Stimulated activated CD4-positive, alpha-beta T cell treated with anti-CD3 and anti-CD28 coated beads, TNF-alpha, amount 100 ng/mL, for 4 hours (primary cell): Measurements from ENCODE around the gene CNIH2.
"Not testable (repeated sequence)": the region's sequence is repeated elsewhere in the genome, so short reads cannot be mapped to it uniquely, and the experiment has no call there.

Experiments
- DNase-seq, 3 experiments: peaks; one replicate each; pipeline ENCODE4 v3.0.0-alpha.2; 2020; ENCODE audit warnings: low read depth in 3 of 3

Gene CNIH2

DNA sequence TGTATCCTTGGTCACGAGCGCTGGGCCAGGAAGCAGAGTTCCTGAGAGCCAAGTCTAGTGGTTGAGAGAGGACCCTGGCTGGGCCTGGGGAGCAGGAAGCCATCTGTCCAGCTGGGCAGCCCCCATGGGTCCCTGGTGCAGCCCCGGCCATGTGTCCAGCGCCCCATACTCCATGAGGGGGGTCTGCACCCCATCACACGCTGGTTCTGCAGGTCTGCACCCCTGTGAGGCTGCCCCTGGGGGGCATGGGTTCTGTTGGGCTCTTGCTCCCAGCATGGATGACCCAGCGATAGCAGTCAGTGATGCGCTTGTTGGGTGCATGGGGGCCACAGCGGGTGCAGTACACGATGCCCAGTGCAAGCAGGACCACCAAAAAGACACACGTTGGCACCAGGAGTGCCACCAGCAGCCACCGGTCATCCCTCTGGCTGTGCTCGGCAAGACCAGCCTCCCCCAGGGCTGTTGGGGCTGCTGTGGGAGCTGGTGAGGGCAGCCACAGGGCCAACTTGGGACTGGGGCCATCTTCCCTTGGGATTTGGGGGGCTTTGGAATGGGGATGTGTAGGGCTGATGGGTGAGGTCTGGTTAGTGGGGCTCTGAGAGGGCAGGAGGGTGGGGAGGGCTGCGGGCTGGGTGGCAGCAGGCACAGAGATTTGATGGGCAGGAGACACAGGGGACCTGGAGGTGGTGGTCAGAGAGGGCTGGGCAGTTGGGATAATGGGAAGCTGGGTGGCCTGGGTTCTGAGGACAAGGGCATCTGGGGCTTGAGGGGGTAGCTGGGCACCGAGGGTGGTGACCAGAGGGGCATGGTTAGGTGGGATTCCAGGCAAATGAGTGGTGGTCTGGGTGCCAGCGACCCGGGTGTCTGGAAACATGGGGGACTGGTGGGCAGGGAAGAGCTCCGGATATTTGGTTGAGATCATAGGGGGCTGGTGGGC lies 36.9 kb downstream of the CNIH2 start:
- no peak for DNase-seq

DNA sequence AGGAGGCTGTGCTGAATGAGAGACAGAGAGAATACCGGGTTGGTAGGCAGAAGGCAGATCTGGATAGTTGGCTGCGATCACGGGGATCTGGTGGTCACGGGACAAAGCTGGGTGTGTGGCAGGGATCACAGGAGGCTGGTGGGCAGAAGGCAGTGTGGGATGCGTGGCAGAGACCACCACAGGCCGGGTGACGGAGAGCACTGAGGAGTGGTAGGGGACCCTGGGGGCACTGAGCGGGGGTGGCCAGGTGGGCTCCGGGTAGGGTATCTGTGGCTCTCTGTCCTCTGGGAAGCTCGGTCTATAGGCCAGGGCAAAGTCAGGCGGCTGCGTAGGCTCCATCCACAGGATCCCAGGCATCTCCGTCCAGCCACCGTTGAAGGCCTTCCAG lies 37.5 kb downstream of the CNIH2 start:
- no peak for DNase-seq

DNA sequence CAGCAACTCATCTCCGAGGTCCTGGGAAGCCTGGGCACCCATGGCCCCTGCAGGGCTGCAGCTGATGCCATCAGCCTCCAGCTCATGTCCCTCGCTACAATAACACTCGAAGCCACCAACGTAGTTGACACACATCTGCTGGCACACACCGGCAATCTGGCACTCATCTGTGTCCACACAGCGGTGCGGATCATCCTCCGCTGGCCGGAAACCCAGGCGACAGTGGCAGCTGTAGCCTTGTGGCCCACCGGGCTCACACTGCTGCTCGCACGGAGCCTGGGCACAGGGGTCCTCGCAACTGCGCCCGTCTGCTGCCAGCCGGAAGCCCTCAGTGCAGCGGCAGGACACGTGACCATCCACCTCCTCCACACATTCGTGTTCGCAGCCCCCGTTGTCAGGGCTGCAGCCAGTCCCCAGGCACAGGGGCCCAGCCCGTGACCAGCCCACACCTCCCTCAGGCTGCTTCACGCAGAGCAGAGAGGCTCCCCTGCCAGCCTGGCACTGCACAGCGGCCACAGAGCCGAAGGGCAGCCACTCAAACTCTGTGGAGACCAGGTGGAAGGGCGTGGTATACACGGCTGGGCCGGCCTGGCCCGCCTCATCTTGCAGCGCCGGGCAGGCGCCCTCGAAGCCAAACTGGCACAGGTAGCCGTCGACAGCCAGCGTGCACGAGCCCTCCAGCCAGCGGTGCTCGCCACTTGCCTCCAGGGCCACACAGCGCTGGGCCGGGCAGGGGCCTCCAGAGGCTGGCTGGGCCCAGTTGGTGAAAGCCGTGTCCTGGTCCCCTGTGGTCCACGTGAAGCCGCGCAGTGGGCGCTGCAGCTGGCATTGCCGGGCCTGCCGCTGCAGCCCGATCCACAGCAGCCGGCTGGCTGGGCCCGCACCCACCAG lies 38.2 kb downstream of the CNIH2 start:
- DNase-seq = no peak

DNA sequence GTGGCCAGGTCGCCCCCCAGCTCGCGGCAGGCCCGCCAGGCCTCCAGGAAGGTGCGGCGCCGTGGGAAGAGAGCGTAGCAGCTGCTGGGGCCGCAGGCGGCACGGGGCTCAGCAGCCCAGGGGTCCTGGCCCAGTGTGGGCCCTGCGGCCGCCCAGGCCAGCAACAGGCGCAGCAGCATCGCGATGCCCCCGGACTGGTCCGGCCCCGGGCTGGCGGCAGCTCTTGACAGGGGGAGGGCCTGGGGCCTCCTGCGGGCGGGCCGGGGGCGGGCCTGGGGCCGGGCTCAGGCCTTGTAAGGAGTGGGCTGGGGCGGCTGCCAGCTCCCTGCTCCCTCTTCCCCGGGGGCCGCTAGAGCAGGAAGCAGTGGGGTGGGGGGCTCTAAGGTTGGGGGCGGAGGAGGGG lies 38.9 kb downstream of the CNIH2 start, which contains the start of gene CD248:
CD248 (minus strand) TSS at position 196 of the 403 bp plus-strand sequence; CDS start at position 179, 17 bp downstream.
- DNase-seq = no peak

DNA sequence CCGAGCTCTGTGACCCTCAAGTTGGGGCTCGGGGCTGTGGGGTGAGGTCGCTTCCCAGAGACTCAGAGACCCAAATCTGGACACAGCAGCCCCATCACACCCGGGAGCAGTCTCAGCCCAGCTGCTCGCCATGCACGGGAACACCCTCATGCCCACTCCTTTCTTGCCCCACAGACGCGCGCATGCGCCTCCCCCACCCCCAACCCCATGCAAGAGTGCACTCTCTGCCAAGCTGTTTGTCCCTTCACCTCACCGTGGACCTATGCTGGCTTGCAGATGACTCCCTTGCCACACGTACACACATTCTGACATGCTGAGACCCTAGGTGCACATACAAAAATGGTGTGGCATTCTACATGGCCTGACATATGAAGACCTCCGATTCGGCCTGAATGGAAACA lies 39.3 kb downstream of the CNIH2 start:
- DNase-seq = no peak

DNA sequence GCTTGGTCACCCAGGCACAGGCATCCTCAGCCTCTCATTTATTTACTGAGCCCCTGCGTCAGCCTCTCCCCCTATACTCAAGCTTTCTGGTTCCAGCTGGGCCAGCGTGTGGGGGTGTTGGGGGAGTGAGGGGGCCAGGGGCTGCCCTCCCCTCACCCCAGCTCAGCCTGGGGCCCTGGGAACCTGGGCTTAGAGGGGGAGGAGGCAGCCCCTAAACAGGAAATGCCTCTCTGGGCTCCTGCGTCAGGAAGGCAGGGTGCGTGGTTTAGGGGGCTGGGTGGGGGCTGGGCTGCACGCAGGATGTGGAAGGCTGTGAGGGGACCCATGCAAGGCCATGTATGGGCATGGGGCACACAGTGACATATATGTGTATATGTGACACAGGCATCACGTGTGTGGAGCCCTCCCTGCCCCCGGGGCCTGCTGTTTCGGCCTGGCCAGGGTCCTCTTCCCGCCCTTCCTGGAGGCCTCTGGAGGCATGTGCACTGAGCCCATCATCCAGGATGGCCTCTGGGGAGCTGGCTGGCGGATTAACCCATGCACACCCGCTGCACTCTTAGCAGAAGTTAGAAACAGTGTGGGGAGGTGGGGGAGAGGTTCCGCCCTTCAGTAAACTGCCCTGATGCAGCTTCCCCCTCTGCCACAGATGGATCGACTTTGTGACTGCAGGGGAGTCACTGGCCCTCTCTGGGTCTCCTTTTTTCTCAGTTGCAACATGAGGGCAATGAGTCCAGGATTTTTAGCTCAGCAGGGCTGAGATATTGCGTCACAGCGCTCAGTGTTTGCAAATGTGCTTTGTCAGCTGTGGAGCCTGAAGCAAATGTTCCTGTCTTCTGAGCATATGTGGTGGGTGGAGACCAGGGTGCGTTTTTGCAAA lies 40.0 kb downstream of the CNIH2 start:
- DNase-seq = no peak

DNA sequence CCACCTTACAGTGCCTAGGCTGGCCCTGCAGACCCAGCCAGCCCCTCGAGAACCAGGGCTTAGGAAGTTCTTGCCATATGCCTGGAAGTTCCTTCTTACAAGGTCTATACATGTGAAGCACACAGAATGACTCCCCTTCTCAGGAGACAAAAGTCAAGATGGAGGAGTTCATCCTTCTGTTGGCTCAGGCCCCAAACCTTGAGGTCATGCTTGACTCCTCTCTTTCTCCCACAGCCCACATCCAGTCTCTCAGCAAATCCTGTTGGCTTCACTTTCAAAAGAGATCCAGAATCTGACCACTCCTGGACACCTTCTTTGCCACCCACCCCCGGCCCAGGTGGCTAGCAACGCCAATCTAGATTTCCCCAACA lies 40.6 kb downstream of the CNIH2 start:
- DNase-seq = no peak

DNA sequence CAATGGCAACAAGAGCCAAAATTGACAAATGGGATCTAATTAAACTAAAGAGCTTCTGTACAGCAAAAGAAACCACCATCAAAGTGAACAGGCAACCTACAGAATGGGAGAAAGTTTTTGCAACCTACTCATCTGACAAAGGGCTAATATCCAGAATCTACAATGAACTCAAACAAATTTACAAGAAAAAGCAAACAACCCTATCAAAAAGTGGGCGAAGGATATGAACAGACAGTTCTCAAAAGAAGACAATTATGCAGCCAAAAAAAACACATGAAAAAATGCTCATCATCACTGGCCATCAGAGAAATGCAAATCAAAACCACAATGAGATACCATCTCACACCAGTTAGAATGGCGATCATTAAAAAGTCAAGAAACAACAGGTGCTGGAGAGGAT lies 42.3 kb downstream of the CNIH2 start:
- not testable (repeated sequence) for DNase-seq

DNA sequence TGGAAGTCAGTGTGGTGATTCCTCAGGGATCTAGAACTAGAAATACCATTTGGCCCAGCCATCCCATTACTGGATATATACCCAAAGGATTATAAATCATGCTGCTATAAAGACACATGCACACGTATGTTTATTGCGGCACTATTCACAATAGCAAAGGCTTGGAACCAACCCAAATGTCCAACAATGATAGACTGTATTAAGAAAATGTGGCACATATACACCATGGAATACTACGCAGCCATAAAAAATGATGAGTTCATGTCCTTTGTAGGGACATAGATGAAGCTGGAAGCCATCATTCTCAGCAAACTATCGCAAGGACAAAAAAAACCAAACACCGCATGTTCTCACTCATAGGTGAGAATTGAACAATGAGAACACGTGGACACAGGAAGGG lies 42.8 kb downstream of the CNIH2 start:
- not testable (repeated sequence) for DNase-seq

DNA sequence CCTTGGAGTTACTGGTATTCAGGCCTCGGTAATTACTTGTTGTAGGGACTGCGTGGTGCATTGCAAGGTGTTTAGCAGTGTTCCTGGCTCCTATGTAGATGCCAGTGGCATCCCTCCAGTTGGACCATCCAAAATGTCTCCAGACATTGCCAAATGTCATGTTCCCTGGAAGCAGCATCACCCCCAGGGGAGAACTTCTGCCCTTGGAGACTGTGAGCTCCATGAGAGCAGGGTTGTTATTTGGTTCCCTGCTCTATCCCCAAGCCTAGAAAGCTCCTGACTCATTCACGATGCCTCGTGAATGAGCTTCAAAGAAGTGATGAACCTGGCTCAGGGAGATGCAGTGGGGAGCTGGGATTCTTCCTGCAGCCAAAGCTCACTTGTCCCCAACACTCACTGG lies 43.6 kb downstream of the CNIH2 start:
- DNase-seq = no peak

DNA sequence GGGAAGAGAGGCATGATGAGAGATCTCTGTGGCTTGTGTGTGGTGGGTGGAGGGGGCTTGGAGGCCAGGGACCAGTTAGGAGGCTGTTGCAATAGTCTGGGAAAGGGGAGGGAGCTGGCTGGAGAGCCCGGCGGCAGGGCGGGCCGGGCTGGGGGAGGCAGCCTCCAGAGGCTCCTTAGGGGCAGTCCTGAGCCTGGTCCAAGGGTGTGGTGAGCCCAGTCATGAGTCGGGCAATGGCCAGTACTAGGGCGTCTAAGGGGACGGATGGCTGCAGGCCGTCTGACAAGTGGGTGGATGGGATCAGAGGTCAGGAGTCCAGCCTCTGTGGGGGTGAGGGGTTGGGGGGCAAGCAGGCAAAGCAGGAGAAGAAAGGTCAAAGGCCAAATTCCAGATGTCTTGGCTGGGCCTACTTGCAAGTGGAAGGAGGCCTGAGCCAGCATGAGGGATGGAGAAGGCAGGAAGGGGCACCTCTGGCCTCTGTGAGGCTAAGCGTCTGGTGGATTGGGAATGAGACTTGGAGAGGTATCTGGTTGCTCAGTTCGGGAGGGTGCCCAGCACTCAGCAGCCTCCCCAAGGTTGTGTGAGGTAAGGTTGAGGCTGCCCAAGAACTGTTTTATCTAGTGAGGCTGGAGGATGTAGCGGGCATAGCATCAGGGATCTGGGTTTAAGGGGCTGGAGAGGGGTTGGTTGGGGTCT lies 44.9 kb downstream of the CNIH2 start:
- DNase-seq = no peak

DNA sequence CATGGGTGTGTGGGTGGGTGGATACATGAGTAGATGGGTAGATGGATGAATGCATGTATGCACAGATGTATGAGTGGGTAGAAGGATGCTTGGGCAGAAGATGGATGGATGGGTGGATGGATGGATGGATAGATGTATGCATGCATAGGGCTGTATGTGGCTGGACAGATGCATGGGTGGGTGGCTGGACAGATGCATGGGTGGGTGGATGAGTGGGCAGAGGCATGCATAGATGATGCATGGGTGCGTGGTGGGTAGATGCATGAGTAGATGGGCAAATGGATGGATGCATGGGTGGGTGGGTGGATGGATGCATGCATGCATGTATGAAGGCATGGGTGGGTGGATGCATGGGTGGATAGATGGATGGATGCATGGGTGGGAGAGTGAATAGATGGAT lies 45.7 kb downstream of the CNIH2 start:
- no peak for DNase-seq

DNA sequence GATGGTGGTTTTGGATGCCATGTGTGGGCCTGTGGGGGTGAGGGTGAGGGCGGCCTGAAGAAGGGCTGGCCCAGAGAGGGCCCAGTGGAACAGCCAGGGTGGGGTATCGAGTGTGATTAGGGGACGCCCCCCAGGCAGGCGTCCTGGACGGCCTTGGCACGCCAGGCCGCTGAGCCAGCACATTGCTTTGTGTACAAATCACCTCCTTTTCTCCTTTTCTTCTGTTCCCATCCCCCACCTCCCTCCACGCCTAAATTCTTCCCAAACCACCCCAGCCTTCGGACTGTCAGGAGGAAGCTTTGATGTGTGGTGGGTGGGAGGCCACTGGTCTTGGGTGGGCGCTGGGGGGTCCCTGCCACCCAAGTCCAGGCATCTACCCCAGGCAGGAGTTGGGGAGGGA lies 46.7 kb downstream of the CNIH2 start:
- no peak for DNase-seq

DNA sequence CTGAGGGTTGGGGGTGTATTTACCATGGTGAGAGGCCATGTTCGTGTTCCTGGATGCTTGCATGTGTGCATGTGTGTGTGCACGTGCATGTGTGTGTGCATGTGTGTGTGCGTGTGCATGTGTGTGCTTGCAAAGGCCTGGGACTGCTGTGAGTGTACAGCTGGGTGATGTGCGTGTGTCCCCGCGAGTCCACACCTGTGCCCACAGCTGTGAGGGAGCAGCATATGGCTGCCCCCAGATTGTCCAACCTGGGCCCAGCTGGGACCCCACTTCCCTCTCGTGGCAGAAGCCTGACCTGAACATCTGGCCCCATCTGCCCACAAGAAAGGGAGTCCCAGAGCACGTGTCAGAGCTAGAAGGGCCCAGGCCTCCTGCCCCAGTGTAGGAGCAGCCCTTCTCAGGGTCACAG lies 47.3 kb downstream of the CNIH2 start:
- no peak for DNase-seq

DNA sequence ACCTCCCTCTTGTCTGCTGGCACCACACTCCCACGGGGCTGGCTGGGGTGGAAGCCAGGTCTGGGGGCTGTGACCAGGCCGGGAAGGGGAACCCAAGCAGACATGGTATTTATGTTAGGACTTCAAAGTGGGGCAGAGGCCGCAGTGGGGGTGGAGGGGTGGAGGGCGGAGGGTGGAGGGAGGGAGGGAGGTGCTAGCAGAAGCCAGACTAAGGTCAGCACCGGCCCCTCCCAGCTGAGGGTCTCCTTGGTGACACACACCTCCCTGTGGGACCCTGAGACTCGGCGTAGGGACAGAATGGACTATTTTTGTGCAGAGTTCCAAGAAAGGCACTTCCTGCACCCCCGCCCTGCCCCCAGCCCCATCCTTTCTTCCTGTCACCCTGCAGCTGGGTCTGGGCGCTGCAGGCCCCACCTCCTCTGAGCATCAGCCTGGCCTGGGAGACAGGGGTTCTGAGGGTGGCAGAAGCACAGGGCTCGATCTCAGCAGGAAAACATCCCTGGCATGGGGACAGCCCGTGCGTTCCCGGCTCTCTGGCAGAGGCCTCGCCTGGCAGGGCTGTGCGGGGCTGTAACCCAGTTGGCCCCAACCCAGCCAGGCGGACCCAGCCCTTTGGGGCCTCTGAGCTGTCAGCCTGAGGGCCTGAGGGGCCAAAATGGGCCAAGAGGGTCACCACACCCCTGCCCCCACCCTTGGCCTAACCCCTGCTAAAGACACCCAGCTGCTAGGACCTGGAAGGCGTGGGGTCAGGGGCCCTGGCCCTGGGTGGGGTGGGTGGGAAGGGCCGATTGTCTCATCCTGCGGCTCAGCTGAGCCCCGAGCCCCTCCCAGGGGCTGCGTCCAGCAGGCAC lies 48.5 kb downstream of the CNIH2 start:
- DNase-seq = no peak

DNA sequence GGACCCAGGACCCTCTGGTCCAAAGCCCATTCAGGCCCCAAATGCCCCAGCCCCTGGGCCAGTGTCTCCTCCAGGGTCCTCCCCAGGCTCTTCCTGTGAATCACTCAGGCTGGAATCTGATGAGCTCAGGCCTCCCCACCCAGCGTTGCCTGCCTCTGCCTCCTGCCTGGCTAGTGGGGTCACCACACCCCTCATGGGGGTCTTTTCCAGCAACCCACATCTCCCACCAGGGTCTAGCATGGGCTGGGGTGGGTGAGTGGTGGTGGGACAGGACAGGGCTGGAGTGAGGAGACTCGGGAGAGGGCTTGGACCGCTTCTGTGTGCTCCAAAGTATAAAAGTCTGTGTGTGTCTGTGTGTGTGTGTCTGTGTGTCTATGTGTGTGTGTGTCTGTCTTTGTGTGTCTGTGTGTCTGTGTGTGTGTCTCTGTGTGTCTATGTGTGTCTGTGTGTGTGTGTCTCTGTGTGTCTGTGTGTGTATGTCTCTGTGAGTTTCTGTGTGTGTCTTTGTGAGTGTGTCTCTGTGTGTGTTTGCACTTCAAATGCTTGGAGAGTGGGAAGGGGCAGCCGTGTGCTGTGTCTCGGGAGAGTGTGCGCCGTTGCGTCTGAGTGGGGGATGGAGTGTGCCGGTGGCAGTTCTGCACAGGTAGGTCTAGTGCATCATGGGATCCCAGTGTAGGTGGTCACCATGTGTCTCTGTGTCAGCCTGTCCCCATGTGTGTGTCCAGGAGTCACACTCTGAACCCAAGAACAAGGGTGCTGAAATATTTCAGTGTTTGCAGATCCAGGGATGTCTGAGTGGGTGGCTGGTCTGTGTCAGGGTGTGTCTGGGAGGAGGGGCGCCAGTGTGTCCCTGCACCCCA lies 49.4 kb downstream of the CNIH2 start:
- no peak for DNase-seq

DNA sequence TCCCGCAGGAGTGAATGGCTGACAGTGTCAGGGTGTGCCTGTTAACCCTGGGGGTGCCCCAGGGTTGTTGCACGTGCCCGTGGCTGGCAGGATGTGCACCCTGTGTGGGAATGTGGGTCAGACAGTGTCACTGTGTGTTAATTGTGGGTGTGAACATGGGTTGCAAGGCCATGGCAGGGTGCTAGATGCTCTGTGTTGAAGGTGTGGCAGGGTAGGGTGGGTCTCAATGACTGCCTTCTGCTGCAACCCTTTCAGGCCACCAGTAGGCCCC lies 50.0 kb downstream of the CNIH2 start:
- DNase-seq = no peak

DNA sequence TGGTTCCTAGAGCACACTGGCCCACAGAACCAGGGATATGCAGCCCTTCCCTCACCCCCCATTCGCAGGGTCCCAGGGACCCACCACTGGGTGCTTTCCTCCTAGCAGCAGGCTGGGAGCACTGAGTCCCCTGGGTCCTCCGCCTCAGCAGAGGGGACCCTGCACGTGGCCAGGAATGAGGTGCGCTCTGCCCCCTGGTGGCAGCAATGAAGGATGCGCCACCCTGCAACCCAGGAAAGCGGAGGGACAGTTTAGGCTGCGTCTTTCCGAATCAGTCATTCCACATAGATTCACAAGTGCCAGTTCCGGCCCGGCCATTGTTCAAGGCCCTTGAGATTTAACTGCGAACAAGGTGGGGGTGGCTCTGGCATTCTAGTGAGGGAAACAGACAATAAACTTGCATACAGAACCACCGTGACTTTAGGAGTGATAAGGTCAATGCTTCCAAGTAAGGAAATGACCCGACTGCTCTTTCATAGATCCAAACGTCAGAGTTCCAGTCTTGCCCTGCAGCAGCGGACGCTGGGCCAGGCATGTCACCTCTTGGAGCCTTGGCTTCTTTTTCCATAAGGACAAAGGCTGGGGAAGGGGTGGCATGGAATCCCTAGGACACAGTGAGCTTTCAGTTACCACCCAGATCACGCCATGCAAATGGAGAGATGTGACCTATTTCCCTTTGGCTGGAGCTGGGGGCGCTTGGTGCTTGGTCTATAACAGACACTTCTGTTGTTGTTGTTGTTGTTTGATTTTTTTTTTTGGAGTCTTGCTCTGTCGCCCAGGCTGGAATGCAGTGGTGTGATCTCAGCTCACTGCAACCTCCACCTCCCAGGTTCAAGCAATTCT lies 50.5 kb downstream of the CNIH2 start:
- peak; percentile 61 to 69 (median 67) for DNase-seq
